H9 (cell line): ENCODE data around the gene MMP10. TPM values are rescaled to one million over a fixed set of nuclear protein-coding genes. Genes with fewer than 3 reads are reported as not detected.
A peak's percentile ranks its signal among the peaks of the same experiment; 100 is the strongest.

Experiments used
- DNase-seq: peaks from one replicate; pipeline ENCODE4 v3.0.0-alpha.2; 2017
- H2AFZ ChIP-seq: one replicate; pipeline ENCODE4 v1.6.1; 2013; ENCODE audit warnings: mild to moderate bottlenecking, low read length, control low read depth, moderate library complexity
- H2AK5ac ChIP-seq: 2 replicates; pipeline ENCODE4 v1.6.1; 2013; ENCODE audit warnings: low read length, control low read depth, mixed read lengths; ENCODE audit not compliant: insufficient read length
- H2BK120ac ChIP-seq: one replicate; pipeline ENCODE4 v1.6.1; 2013; ENCODE audit warnings: low read depth, mild to moderate bottlenecking, low read length, control low read depth, inconsistent platforms; ENCODE audit not compliant: poor library complexity, severe bottlenecking
- H2BK12ac ChIP-seq: 2 replicates; pipeline ENCODE4 v1.6.1; 2013; ENCODE audit warnings: low read length, control low read depth, mixed read lengths, low read depth; ENCODE audit not compliant: insufficient read length
- H2BK15ac ChIP-seq: 2 replicates; pipeline ENCODE4 v1.6.1; 2013; ENCODE audit warnings: low read depth, low read length, control low read depth
- H2BK20ac ChIP-seq: one replicate; pipeline ENCODE4 v1.6.1; 2013; ENCODE audit warnings: low read depth, mild to moderate bottlenecking, low read length, control low read depth, inconsistent platforms; ENCODE audit not compliant: poor library complexity, severe bottlenecking
- H2BK5ac ChIP-seq: 2 replicates; pipeline ENCODE4 v1.6.1; 2013; ENCODE audit warnings: low read length, control low read depth, mixed read lengths; ENCODE audit not compliant: insufficient read length
- H3K14ac ChIP-seq: 2 replicates; pipeline ENCODE4 v1.6.1; 2013; ENCODE audit warnings: low read length, control low read depth; ENCODE audit not compliant: insufficient read depth
- H3K18ac ChIP-seq: 2 replicates; pipeline ENCODE4 v1.6.1; 2013; ENCODE audit warnings: low read depth, mild to moderate bottlenecking, mixed read lengths, low read length, control low read depth; ENCODE audit not compliant: insufficient read length
- H3K23ac ChIP-seq: 2 replicates; pipeline ENCODE4 v1.6.1; 2013; ENCODE audit warnings: low read length, control low read depth, mixed read lengths, low read depth; ENCODE audit not compliant: insufficient read length
- H3K23me2 ChIP-seq: 2 replicates; pipeline ENCODE4 v1.6.1; 2013; ENCODE audit warnings: low read depth, mild to moderate bottlenecking, mixed read lengths, low read length, control low read depth; ENCODE audit not compliant: insufficient read length, poor library complexity, severe bottlenecking
- H3K27ac ChIP-seq: 2 replicates; pipeline ENCODE4 v1.5.1; 2013; ENCODE audit warnings: low read length, control low read depth, mixed read lengths, low read depth; ENCODE audit not compliant: insufficient read length
- H3K27me3 ChIP-seq: 2 replicates; pipeline ENCODE4 v1.6.1; 2013; ENCODE audit warnings: low read length, control low read depth, inconsistent platforms; ENCODE audit not compliant: insufficient read depth
- H3K4ac ChIP-seq: 2 replicates; pipeline ENCODE4 v1.6.1; 2013; ENCODE audit warnings: low read depth, mild to moderate bottlenecking, control low read depth, inconsistent platforms, low read length, moderate library complexity
- H3K4me1 ChIP-seq: 2 replicates; pipeline ENCODE4 v1.6.1; 2013; ENCODE audit warnings: low read length, control low read depth, inconsistent platforms; ENCODE audit not compliant: insufficient read depth
- H3K4me2 ChIP-seq: 2 replicates; pipeline ENCODE4 v1.6.1; 2013; ENCODE audit warnings: low read length, control low read depth, mixed read lengths; ENCODE audit not compliant: insufficient read length, insufficient read depth
- H3K56ac ChIP-seq: 2 replicates; pipeline ENCODE4 v1.6.1; 2013; ENCODE audit warnings: low read depth, mild to moderate bottlenecking, mixed read lengths, low read length, control low read depth; ENCODE audit not compliant: insufficient read length
- H3K79me1 ChIP-seq: 2 replicates; pipeline ENCODE4 v1.6.1; 2013; ENCODE audit warnings: low read depth, mild to moderate bottlenecking, moderate library complexity, low read length, control low read depth, inconsistent platforms; ENCODE audit not compliant: insufficient read depth, poor library complexity, severe bottlenecking
- H3K79me2 ChIP-seq: 2 replicates; pipeline ENCODE4 v1.6.1; 2013; ENCODE audit warnings: low read length, control low read depth, inconsistent platforms; ENCODE audit not compliant: insufficient read depth
- H3K9ac ChIP-seq: 2 replicates; pipeline ENCODE4 v1.6.1; 2013; ENCODE audit warnings: low read length, control low read depth, mixed read lengths; ENCODE audit not compliant: insufficient read length; ENCODE audit errors: extremely low read depth
- H3K9me3 ChIP-seq: one replicate; pipeline ENCODE4 v1.6.1; 2013; ENCODE audit warnings: low read depth, low read length, inconsistent platforms; ENCODE audit not compliant: control insufficient read depth
- H3T11ph ChIP-seq: one replicate; pipeline ENCODE4 v1.6.1; 2013; ENCODE audit warnings: mild to moderate bottlenecking, low read length, control low read depth, inconsistent platforms
- H4K20me1 ChIP-seq: one replicate; pipeline ENCODE4 v1.6.1; 2013; ENCODE audit not compliant: control insufficient read depth, insufficient read length, insufficient read depth
- H4K5ac ChIP-seq: 2 replicates; pipeline ENCODE4 v1.6.1; 2013; ENCODE audit warnings: low read depth, mild to moderate bottlenecking, mixed read lengths, low read length, control low read depth; ENCODE audit not compliant: insufficient read length
- H4K8ac ChIP-seq: replicated peaks from 2 replicates; pipeline ENCODE4 v1.6.1; 2013; ENCODE audit warnings: low read length, control low read depth, mixed read lengths, low read depth; ENCODE audit not compliant: insufficient read length
- H4K91ac ChIP-seq: 2 replicates; pipeline ENCODE4 v1.6.1; 2013; ENCODE audit warnings: low read depth, mild to moderate bottlenecking, moderate library complexity, mixed read lengths, low read length, control low read depth; ENCODE audit not compliant: insufficient read length
- H3K27ac Mint-ChIP-seq, 3 experiments: 2 replicates in 2 of 3; 3 replicates in 1 of 3; pipeline ENCODE4 v1.8.0; 2020 to 2021; ENCODE audit warnings: mixed read lengths in 3 of 3, mild to moderate bottlenecking in 1 of 3, moderate library complexity in 1 of 3
- H3K27me3 Mint-ChIP-seq: 2 replicates; pipeline ENCODE4 v1.8.0; 2021; ENCODE audit warnings: low read depth, mild to moderate bottlenecking, moderate library complexity, mixed read lengths
- H3K36me3 Mint-ChIP-seq, 3 experiments: 2 replicates in 2 of 3; 3 replicates in 1 of 3; pipeline ENCODE4 v1.8.0; 2020 to 2021; ENCODE audit warnings: low read depth in 3 of 3, mixed read lengths in 3 of 3; ENCODE audit not compliant: insufficient read depth in 1 of 3
- H3K4me1 Mint-ChIP-seq, 2 experiments: 2 replicates each; pipeline ENCODE4 v1.8.0; 2020; ENCODE audit warnings: mixed read lengths in 2 of 2
- H3K4me3 Mint-ChIP-seq, 2 experiments: 2 replicates in 1 of 2; 3 replicates in 1 of 2; pipeline ENCODE4 v1.8.0; 2020 to 2021; ENCODE audit warnings: mild to moderate bottlenecking in 2 of 2, mixed read lengths in 2 of 2, moderate library complexity in 1 of 2
- H3K9me3 Mint-ChIP-seq, 2 experiments: 2 replicates in 1 of 2; 3 replicates in 1 of 2; pipeline ENCODE4 v1.8.0; 2020; ENCODE audit warnings: mild to moderate bottlenecking in 2 of 2, mixed read lengths in 2 of 2, moderate library complexity in 1 of 2
- CTCF ChIP-seq: fragments of 200-600 bp; sonication (generic); conservative IDR thresholded peaks from 3 replicates; pipeline ENCODE4 v1.8.0; 2021; ENCODE audit warnings: antibody characterized with exemption, mild to moderate bottlenecking
- WGBS: extraction: QIAGEN DNeasy Blood & Tissue Kit; methylation state at CpG from one replicate; pipeline ENCODE4 v1.1.7; 2013; ENCODE audit warnings: missing lambda C conversion rate, low lambda C conversion rate, mixed read lengths; ENCODE audit not compliant: insufficient read length; ENCODE audit errors: extremely low coverage; 5-methylcytosine and 5-hydroxymethylcytosine counted together
- total RNA-seq: library from RNA; stranded (reverse); gene quantifications from 2 replicates; pipeline ENCODE4 v1.2.1, GENCODE V29; 2021

MMP10 gene
- total RNA-seq, 1 experiment from 2014 or later: not detected

GRCh38 chr11:102776454-102776853 is 4.0 kb downstream of the MMP10 start:
- Histone ChIP-seq H3K27ac (no peak overlapping the region), H3K4me1 (peaks cover 2% of the 10 kb centered on the region; the same call in 1 of the 2 replicates), H2BK5ac (no peak overlapping the region), H2AK5ac (no peak overlapping the region), H3K18ac (no peak overlapping the region), H2AFZ (no peak overlapping the region), H3K4ac (no peak overlapping the region), H3K9me3 (no peaks in the 10 kb centered on the region), H4K91ac (no peak overlapping the region), H3K23me2 (no peaks in the 10 kb centered on the region), H3K79me1 (no peaks in the 10 kb centered on the region), H2BK20ac (no peak overlapping the region), H3K23ac (no peak overlapping the region), H4K5ac (no peak overlapping the region), H3K14ac (no peak overlapping the region), H3K9ac (no peak overlapping the region), H3K4me2 (no peak overlapping the region), H2BK15ac (no peak overlapping the region), H2BK12ac (no peak overlapping the region), H3K79me2 (no peaks in the 10 kb centered on the region), H2BK120ac (no peak overlapping the region), H3T11ph (no peak overlapping the region), H4K8ac (no peak overlapping the region), H4K20me1 (no peaks in the 10 kb centered on the region), H3K27me3 (no peaks in the 10 kb centered on the region), H3K56ac (no peak overlapping the region)
- H3K9me3 Mint-ChIP-seq: no peaks in the 10 kb centered on the region
- DNase-seq: no peak
- no peak for TF ChIP-seq CTCF
- H3K27me3 Mint-ChIP-seq: no peaks in the 10 kb centered on the region
- H3K36me3 Mint-ChIP-seq: no peaks in the 10 kb centered on the region
- no CpG with 5 or more reads among the region's 5 CpGs for WGBS
- peaks cover 17 to 25% of the 10 kb centered on the region in 2 experiments for H3K4me1 Mint-ChIP-seq
- H3K4me3 Mint-ChIP-seq: no peak overlapping the region
- H3K27ac Mint-ChIP-seq: 0 out of 7 replicates have a peak overlapping the region, but pooled peaks of 1 of the 3 experiments have one; percentile 35
